GM13977 (cell line): ENCODE results near the gene FNDC3A.

Experiments
- DNase-seq: peaks from one replicate; pipeline ENCODE4 v3.0.0; 2012; ENCODE audit warnings: low spot score
- in situ Hi-C: fragments of 300-500 bp; cut with MboI; formaldehyde crosslinking; loops from one replicate; pipeline ENCODE4 v1.12.0; 2022; ENCODE audit warnings: low sequenced_read_pairs, low pct_unique_long_range_greater_than_20kb, mixed read lengths, inconsistent platforms; ENCODE audit not compliant: unreplicated experiment
- TF ChIP-seq, protein P1 (sequence below): IDR thresholded peaks from 2 replicates; pipeline ENCODE4 v1.5.1; 2012; ENCODE audit warnings: mild to moderate bottlenecking, control low read depth; ENCODE audit not compliant: insufficient read depth; ENCODE audit errors: extremely low read depth, missing control alignments

FNDC3A gene

DNA sequence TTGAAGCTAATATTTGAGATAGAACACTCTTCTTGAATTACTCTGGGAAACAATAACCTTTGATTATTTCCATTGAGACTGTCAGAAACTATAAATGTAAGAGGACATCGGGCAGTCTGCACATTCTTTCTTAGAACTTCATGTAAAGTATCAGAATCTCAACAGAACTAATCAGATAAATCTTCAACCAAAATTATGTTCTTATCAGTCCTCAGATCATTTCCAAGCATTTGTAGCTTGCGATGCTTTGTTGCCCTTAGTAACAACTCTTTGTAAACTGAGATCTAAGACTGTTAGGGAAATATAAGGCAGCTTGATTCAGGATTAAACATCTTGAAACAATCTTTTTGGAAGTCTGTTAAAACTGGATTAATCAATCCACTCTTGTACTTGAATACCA is 70.3 kb downstream of the FNDC3A start:
- TF ChIP-seq, protein P1, sequence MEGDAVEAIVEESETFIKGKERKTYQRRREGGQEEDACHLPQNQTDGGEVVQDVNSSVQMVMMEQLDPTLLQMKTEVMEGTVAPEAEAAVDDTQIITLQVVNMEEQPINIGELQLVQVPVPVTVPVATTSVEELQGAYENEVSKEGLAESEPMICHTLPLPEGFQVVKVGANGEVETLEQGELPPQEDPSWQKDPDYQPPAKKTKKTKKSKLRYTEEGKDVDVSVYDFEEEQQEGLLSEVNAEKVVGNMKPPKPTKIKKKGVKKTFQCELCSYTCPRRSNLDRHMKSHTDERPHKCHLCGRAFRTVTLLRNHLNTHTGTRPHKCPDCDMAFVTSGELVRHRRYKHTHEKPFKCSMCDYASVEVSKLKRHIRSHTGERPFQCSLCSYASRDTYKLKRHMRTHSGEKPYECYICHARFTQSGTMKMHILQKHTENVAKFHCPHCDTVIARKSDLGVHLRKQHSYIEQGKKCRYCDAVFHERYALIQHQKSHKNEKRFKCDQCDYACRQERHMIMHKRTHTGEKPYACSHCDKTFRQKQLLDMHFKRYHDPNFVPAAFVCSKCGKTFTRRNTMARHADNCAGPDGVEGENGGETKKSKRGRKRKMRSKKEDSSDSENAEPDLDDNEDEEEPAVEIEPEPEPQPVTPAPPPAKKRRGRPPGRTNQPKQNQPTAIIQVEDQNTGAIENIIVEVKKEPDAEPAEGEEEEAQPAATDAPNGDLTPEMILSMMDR: no peak
- in situ Hi-C loops: no loop called here
- no peak for DNase-seq

DNA sequence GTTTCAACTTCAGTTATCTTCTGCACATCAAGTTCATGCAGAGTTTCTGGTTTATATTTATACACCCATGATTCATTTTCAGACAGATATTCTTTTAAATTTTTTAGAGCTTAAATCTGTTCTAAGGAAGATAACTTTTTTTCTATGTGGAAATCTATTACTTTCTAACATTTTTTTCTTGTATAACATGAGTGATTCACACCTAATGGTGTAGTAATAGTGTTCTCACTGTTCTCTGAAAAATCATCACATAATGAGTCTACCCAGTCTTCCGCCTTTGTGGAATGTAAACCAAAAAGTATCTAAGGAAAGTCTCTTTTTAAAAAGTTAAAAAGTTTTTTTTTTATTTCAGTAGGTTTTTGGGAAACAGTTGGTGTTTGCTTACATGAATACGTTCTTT is 70.8 kb downstream of the FNDC3A start:
- no peak for DNase-seq
- in situ Hi-C loops: no loop called here
- TF ChIP-seq, protein P1: no peak

DNA sequence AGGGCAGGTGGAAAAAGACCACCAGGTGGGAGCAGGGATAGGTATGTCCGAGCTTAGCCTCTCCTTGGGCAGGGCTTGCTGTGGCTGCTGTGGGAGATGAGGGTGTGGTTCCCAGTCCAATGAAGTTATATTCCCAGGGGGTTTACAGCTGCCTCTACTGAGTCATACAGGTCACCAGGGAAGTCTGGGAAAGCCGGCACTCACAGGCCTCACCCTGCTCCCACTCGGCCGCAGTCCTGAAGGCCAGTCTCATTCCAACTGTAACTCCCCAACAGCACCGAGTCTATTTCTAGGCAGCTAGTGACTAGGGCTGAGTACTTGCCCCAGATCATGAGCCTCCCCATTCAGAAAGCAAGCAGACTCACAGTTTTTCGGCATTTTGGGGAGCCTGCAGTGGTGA is 77.1 kb downstream of the FNDC3A start:
- in situ Hi-C loops: no loop called here
- TF ChIP-seq, protein P1: no peak
- DNase-seq: no peak

DNA sequence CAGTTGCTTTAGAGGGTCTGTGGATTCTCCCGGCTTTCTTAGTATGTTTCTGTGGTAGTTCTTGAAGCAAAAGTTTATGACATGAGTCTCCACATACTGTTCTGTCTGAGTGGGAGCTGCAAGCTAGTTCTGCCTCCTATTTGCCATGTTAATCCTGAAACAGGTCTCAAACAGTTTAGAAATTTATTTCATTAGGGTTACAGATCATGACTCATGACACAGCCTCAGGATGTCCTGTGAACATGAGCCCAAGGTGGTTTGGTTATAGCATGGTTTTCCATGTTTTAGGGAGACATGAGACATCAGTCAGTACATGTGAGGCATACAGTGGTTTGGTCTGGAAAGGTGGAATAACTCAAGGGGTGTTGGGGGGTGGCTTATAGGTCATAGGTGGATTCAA is 77.5 kb downstream of the FNDC3A start:
- DNase-seq: no peak
- TF ChIP-seq, protein P1: no peak
- in situ Hi-C loops: no loop called here

DNA sequence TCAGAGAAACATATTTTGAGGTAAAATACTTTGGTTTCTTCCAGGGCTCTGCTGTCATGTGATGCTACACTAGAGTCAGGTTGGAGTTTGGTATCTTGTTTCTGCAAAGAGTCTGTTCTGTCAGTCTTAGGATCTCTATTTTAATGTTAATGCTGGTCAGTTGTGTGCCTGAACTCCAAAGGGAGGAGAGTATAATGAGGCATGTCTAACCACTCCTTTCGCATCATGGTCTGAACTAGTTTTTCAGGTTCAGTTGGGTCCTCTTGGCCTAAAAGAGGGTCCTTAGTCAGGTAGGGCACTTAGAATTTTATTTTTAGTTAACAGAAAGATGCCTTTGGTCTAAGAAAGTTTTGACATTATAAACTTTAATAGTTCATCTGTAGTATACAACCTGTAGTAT is 78.2 kb downstream of the FNDC3A start:
- no peak for DNase-seq
- TF ChIP-seq, protein P1: no peak
- in situ Hi-C loops: no loop called here

DNA sequence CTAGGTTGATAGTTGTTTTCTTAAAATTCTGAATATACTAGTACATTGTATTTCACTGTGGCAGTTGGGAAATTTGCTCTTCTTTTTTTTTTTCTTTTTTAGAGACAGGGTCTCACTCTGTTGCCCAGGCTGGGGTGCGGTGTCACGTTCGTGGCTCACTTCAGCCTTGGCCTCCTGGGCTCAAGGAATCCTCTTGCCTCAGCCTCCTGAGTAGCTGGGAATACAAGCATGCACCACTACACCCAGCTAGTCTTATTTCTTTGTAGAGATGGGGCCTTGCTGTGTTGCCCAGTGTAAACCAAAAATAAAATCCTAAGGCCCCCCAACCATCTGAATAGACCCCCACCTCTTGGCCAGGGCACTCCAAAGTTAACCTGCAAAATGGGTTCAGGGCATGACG is 79.3 kb downstream of the FNDC3A start:
- in situ Hi-C loops: no loop called here
- TF ChIP-seq, protein P1: no peak
- DNase-seq: no peak

DNA sequence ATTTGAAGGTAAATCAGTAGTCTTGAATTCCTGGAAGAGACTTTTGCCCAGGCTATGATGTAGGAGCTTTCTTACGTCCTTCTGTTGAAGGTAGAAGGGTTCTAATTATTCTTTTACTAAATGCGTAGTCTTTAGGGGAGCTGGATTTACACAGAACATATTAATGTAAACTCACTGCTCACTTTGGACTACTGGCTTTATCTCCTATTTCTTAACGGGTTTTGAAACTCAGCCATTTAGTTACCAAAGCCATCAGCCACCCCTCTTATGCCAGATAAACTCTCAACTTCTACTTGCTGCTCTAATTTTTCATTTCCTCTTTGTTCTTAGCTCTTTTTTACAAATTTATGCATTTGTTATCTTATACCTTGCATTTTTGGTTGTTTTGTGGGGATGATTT is 81.5 kb downstream of the FNDC3A start:
- TF ChIP-seq, protein P1: no peak
- DNase-seq: no peak
- in situ Hi-C loops: no loop called here
